T-helper 9 cell (primary cell): ENCODE data around the gene CREM.
"Not testable (repeated sequence)": the region's sequence is repeated elsewhere in the genome, so short reads cannot be mapped to it uniquely, and the experiment has no call there.

Experiments used
- DNase-seq: peaks from one replicate; pipeline ENCODE4 v3.0.0-alpha.2; 2020
- total RNA-seq, 2 donors: gene quantifications; one replicate each; lab custom pipeline; 2026; lab: John Stamatoyannopoulos, UW

The CREM gene
- 56.7 to 105 reads per million in 2 donors for total RNA-seq

GRCh38 chr10:35126530-35127288 is at the start of gene CREM:
Gene CREM (plus strand): TSS chr10:35126846. CDS start chr10:35137836, 10,990 bp downstream.
- DNase-seq: peak; percentile 100

- no peak for DNase-seq
These were observed 47.4 kb upstream of the CREM start for GRCh38 chr10:35079265-35079664.

- no peak for DNase-seq
These were observed 46.9 kb upstream of the CREM start for GRCh38 chr10:35079763-35080162.

DNA sequence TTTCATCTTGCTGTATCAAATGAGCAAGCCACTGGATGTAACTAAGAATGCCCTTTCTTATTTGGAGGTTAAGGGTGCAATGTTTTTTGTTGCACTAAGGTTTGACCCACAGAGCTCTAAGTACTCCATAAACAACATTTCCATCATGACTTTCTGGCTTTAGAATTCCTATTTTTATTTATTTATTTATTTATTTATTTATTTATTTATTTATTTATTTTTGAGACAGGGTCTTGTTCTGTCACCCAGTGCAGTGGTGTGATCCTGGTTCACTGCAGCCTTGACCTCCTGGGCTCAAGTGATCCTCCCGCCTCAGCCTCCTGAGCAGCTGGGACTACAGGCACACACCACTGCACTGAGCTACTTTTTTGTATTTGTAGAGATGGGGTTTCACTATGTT is 46.4 kb upstream of the CREM start:
- DNase-seq: not testable (repeated sequence)

- DNase-seq: no peak
These were observed 43.4 kb upstream of the CREM start for GRCh38 chr10:35083242-35083641.

GRCh38 chr10:35089611-35090161 is 37.0 kb upstream of the CREM start:
- DNase-seq: no peak

DNA sequence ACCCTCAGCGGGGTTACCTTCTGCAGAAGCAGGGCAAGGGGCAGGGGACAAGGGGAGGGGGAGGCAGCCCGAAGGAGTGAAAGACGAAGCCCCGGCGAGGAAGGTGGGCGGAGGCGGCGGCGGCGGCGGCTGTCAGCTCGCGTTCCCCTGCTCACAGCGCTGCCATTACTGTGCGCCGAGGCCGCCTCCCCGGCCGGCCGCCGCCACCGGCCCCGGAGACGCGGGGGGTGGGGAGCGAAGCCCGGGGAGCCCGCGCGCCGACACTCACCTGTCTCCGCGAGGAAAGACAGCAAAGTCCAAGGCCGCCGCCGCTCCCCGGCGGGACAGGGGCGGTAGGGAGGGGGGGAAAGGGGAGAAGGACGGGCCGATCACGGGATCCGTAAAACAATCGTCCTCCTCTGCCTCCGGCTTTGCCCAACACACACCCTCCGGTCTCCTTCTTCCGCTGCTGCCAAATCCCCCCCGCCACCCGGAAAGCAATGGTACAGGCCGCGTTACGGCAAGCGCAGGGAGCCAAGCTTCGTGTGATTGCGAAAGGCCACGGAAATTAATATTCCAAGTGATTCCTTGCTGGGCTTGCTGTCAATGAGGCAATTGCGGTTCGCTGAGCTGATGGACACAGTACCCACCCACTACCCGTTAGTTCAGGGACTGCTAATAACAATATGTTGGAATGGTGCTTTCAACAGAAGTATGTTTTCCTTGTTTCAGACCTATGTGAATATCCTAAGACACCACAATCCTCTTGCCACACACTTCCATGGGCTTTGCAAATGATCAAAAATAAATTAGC is 36.3 kb upstream of the CREM start, which contains the start of gene CUL2:
Gene CUL2, minus strand, starts transcription at position 180 of the 793 bp plus-strand sequence. CDS start 19,024 bp downstream, outside the sequence.
- peak; percentile 89 for DNase-seq

GRCh38 chr10:35091994-35092790 is 34.5 kb upstream of the CREM start:
- no peak for DNase-seq

- DNase-seq: no peak
These were observed 33.8 kb upstream of the CREM start for GRCh38 chr10:35092851-35093250.

DNA sequence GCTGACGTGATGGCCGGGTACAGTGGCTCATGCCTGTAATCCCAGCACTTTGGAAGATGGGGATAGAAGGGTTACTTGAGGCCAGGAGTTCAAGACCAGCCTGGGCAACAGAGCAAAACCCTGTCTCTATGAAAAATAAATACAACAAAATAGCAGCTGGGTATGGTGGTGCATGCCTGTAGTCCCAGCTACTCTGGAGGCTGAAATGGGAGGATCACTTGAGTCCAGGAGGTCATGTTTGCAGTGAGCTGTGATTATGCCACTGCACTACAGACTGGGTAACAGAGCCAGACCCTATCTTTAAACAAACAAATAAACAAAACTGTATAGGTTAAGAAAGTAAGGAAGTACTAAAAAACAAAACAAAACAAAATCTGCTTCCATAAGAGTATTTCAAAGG is 30.3 kb upstream of the CREM start:
- DNase-seq: no peak

DNA sequence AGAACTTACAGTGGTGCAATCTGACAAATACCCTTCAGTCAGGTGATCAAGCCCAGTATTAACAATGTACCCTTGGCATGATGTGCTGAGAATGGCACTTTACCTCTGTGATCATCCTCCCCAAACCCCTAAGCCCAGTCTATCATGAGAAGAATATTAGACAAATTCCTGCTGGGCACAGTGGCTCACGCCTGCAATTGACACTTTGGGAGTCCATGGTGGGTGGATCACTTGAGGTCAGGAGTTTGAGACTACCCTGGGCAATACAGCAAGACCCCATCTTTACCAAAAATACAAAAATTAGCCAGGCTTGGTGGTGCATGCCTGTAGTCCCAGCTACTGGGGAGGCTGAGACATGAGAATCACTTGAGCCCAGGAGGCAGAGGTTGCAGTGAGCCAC is 29.1 kb upstream of the CREM start:
- no peak for DNase-seq

- DNase-seq: no peak
These were observed 22.8 kb upstream of the CREM start for GRCh38 chr10:35103882-35104281.

DNA sequence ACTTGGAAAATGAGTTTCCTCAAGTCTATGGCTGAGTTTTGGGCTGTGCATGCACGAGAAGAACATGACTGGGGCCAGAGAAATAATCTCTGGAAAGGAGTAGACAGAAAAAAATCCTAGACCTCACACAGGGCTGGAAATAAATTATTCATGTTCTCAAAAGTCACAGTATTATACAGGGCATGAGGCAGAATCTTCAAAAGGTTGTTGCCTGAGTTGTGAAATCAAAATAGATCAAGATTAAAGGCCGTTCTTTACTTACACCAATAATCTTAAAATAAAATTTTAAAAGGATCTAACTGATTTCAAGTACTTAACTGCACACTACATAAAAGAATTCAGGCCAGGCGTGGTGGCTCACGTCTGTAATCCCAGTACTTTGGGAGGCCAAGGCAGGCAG is 14.1 kb upstream of the CREM start:
- DNase-seq: no peak

- DNase-seq: no peak
These were observed 7.3 kb upstream of the CREM start for GRCh38 chr10:35119378-35119777.

DNA sequence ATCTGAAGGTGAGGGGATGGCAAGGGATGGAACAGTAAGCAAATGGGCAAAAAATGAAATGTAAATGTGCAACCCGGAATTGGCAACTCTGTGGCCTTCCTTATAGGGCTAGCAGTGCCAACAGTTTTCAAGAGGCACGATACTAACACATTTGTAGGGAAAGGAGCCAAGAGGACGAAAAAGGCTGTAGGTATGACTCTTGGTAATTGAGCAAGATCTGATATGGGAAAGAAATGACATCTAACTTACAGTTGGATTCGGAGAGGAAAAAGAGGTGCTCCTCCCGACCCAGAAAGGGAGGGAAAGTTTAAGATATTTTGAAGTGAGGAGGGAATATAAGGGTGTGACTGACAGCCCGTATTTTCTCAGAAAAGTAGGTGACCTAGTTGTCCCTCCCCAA is 2.1 kb upstream of the CREM start:
- no peak for DNase-seq

GRCh38 chr10:35126062-35126529 is 550 bp upstream of the CREM start:
- no peak for DNase-seq

GRCh38 chr10:35127289-35127891 is 744 bp downstream of the CREM start:
- peak; percentile 55 for DNase-seq

- no peak for DNase-seq
These were observed 2.6 kb downstream of the CREM start for GRCh38 chr10:35129185-35129674.

DNA sequence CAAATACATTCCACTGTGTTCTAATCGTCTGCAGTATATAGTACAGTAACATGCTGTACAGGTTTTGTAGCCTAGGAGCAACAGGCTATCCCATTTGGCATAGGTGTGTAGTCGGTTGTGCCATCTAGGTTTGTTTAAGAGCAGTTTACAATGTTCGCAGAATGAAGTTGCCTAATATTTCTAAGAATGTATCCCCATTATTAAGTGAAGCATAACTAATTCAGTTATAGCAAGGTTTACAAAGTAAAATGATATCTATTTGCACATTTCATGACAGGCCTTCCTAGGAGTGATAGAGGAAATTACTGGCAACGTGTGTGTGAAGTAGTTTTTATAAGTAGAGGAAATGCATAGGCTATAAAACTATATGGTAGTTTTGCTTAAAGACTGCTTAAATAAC is 4.0 kb downstream of the CREM start:
- DNase-seq: no peak

DNA sequence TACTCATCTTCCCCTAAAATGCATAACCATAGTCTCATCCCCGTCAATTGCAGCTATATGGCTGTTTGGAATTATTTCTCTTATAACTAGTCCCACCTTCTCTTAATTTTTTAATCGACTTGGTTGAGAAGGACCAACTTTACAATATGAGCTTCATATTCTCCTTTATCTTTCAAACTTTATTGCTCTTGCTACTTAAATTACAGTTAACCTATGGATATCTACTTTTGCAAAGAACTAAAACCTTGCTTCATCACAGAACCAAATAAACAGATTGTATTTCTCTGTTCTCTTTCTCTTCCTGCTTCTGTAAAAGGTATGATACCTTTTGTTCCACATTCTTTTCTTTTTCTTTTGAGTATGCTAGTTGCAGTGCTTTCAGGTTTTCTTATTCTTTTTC is 6.1 kb downstream of the CREM start:
- DNase-seq: no peak

GRCh38 chr10:35133586-35133985 is 6.9 kb downstream of the CREM start:
- no peak for DNase-seq

DNA sequence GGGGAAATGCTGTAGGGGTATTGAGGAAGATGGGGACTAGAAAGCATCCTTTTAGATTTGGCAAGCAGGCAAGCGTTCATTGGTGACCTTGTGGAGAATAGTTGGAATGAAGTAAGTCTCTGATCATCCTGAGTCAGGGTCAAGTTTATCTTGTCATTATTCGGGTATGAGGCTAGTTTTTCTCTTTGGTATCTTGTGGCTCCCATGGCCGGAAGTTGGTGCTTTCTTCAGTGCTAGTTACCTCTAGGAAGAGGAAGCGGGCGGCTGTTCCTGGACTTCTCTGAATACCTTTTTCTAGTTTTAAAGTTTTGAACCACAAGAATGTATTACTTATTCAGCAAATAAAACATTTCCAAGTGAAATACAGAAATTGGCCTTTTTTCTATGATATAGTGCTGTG is 9.2 kb downstream of the CREM start:
- DNase-seq: no peak
